ENCODE measurements around the gene CEP85L. TPM values are rescaled to one million over a fixed set of nuclear protein-coding genes. Genes with fewer than 3 reads are reported as not detected.

CEP85L gene
- total RNA-seq, 4 donors from 2014 or later, result 15.6 to 22.8 (median 21.9) TPM

GRCh38 chr6:118523216-118523615 is 128.2 kb downstream of the CEP85L start:
- H3K27ac ChIP-seq, result no peak overlapping the region
- in situ Hi-C loops (cut with MboI; ENCODE audit: low sequenced_read_pairs in 4 of 4) (loop anchor here in 1 of 4 donors (25.0 kb wide), 1 partner anchor 236 kb away; no protein-coding TSS in a partner anchor), intact Hi-C loops (cut with DNase I; ENCODE audit: low total_unique reads) (no loop called here)
- H3K9me3 ChIP-seq, result no peaks in the 10 kb centered on the region
- no peak overlapping the region for H3K4me3 ChIP-seq
- no peaks in the 10 kb centered on the region for H3K27me3 ChIP-seq
- H3K36me3 ChIP-seq, result no peaks in the 10 kb centered on the region
- TF ChIP-seq, protein P1, sequence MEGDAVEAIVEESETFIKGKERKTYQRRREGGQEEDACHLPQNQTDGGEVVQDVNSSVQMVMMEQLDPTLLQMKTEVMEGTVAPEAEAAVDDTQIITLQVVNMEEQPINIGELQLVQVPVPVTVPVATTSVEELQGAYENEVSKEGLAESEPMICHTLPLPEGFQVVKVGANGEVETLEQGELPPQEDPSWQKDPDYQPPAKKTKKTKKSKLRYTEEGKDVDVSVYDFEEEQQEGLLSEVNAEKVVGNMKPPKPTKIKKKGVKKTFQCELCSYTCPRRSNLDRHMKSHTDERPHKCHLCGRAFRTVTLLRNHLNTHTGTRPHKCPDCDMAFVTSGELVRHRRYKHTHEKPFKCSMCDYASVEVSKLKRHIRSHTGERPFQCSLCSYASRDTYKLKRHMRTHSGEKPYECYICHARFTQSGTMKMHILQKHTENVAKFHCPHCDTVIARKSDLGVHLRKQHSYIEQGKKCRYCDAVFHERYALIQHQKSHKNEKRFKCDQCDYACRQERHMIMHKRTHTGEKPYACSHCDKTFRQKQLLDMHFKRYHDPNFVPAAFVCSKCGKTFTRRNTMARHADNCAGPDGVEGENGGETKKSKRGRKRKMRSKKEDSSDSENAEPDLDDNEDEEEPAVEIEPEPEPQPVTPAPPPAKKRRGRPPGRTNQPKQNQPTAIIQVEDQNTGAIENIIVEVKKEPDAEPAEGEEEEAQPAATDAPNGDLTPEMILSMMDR (IDR thresholded peaks at IDR 0.05 in 4 of 5, conservative IDR thresholded peaks at IDR 0.05 in 1 of 5), result no peak
- no peak for TF ChIP-seq POLR2A (IDR thresholded peaks at IDR 0.05)
- H3K4me1 ChIP-seq, result peaks cover 33 to 35% of the 10 kb centered on the region in 2 donors
- DNase-seq (no peak), ATAC-seq (no peak)

DNA sequence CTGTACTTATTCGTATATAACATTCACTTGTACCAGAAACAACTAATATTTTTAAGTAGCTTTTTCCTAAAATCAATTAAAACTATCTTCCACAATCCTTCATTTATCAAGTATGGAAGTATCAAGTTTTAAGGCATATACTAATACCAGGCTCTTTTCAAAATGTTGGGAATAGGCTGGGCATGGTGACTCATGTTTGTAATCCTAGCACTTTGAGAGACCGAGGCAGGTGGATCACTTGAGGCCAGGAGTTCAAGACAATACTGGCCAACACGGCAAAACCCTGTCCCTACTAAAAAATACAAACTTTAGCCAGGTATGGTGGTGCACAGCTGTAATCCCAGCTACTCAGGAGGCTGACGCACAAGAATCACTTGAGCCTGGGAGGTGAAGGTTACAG is 129.0 kb downstream of the CEP85L start:
- no peaks in the 10 kb centered on the region for H3K36me3 ChIP-seq
- no peaks in the 10 kb centered on the region for H3K9me3 ChIP-seq
- H3K4me1 ChIP-seq, result peaks cover 25 to 28% of the 10 kb centered on the region in 2 donors
- peak in 1 of 2 donors; percentile 44 for ATAC-seq
- no peaks in the 10 kb centered on the region for H3K27me3 ChIP-seq
- intact Hi-C loops (cut with DNase I; ENCODE audit: low total_unique reads) (no loop called here), in situ Hi-C loops (cut with MboI; ENCODE audit: low sequenced_read_pairs in 4 of 4) (loop anchor here in 1 of 4 donors (25.0 kb wide), 1 partner anchor 235 kb away; no protein-coding TSS in a partner anchor)
- H3K4me3 ChIP-seq, result no peak overlapping the region
- peak overlapping the region in 1 of 4 donors; percentile 7 for H3K27ac ChIP-seq
- peak in 1 of 2 donors; percentile 28 for DNase-seq
- TF ChIP-seq, protein P1 (IDR thresholded peaks at IDR 0.05 in 4 of 5, conservative IDR thresholded peaks at IDR 0.05 in 1 of 5), result no peak
- no peak for TF ChIP-seq POLR2A (IDR thresholded peaks at IDR 0.05)

- ATAC-seq (peak; percentile 98 to 99), DNase-seq (peak; percentile 66 to 77)
- peaks cover 36 to 52% of the 10 kb centered on the region in 2 donors for H3K4me1 ChIP-seq
- TF ChIP-seq, protein P1 (IDR thresholded peaks at IDR 0.05 in 4 of 5, conservative IDR thresholded peaks at IDR 0.05 in 1 of 5), result no peak
- TF ChIP-seq POLR2A (IDR thresholded peaks at IDR 0.05), result no peak
- H3K9me3 ChIP-seq, result no peaks in the 10 kb centered on the region
- intact Hi-C loops (cut with DNase I; ENCODE audit: low total_unique reads) (loop anchor here (2.0 kb wide), 1 partner anchor 30 kb away; no protein-coding TSS in a partner anchor), in situ Hi-C loops (cut with MboI; ENCODE audit: low sequenced_read_pairs in 4 of 4) (loop anchor here in 1 of 4 donors (25.0 kb wide), 1 partner anchor 227 kb away; no protein-coding TSS in a partner anchor)
- H3K4me3 ChIP-seq, result no peak overlapping the region
- peak overlapping the region; percentile 71 to 82 (median 76) for H3K27ac ChIP-seq
- no peaks in the 10 kb centered on the region for H3K36me3 ChIP-seq
- H3K27me3 ChIP-seq, result no peaks in the 10 kb centered on the region
These were observed 136.7 kb downstream of the CEP85L start for GRCh38 chr6:118514689-118515088.

- peak overlapping the region; percentile 71 to 82 (median 76) for H3K27ac ChIP-seq
- intact Hi-C loops (cut with DNase I; ENCODE audit: low total_unique reads), result loop anchor here (2.0 kb wide), 1 partner anchor 69 kb away; no protein-coding TSS in a partner anchor
- no peak for TF ChIP-seq POLR2A (IDR thresholded peaks at IDR 0.05)
- TF ChIP-seq, protein P1 (IDR thresholded peaks at IDR 0.05 in 4 of 5, conservative IDR thresholded peaks at IDR 0.05 in 1 of 5), result no peak
These were observed 139.3 kb downstream of the CEP85L start for GRCh38 chr6:118511930-118512715.

More at GRCh38 chr6:118511930-118512715, 139.3 kb downstream of the CEP85L start:
- Histone ChIP-seq H3K4me3 (peak overlapping the region in 1 of 4 donors; percentile 4), H3K27me3 (no peaks in the 10 kb centered on the region), H3K9me3 (no peaks in the 10 kb centered on the region), H3K36me3 (no peaks in the 10 kb centered on the region), H3K4me1 (peaks cover 51 to 73% of the 10 kb centered on the region in 2 donors)
- DNase-seq (no peak), ATAC-seq (peak in 1 of 2 donors; percentile 69)
- in situ Hi-C loops (cut with MboI; ENCODE audit: low sequenced_read_pairs in 4 of 4), result loop anchor here in 1 of 4 donors (25.0 kb wide), 1 partner anchor 225 kb away; no protein-coding TSS in a partner anchor

Data from gastrocnemius medialis (tissue), 4 donors.